ENCODE data around the gene IPCEF1.

Gene IPCEF1

DNA sequence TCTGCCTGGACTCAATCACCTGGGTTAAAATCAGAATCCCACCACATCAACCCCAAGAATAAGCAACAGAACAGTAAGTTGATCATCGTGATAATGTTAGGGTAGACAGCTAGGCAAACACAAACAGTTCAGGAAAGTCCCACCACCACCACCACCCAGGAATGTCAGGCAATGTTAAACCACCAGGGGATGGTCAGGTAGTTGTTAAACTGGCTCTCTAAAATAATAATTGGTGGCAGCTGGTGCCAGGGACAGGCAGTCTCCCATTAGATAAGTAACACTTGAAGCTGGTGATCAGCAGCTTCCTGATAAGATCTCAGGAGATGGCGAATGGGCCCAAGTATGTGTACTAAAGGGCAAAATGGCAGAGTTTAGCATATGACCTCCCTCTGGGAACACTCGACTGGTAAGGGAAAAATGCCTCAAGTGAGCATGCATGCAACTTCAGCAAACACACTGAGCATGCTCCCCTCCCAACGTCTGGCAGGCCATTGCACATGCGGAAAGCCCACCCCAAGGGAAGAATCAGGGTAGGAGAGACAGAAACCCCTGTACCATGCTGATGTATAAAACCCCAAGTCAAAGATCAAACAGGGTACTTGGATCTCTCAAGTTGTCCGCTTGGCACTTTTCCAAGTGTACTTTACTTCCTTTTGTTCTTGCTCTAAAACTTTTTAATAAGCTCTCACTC, 66.6 kb downstream of the IPCEF1 start:
- DNase-seq: no peak

- no peak for DNase-seq
Measured at GRCh38 chr6:154285826-154286225, 70.8 kb downstream of the IPCEF1 start.

GRCh38 chr6:154284313-154284853, 72.2 kb downstream of the IPCEF1 start:
- no peak for DNase-seq

DNA sequence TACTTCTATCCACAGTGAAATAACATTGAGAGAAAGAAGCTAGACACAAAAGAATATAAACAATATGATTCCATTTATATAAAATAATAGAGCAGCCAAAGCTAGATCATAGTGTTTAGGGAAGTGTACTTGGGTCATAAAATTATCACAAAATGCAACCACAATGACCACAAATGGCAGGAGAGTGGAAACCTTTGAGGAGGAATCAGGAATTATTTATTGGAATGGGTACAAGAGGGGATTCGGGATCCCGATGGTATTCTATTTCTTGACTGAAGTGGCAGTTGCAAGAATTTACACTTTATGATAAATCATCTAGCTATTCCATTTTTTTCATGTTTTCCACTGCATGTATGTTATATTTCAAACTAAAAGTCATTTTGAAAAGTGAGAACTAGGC, 76.1 kb downstream of the IPCEF1 start:
- DNase-seq: no peak

GRCh38 chr6:154277629-154278017, 79.0 kb downstream of the IPCEF1 start:
- DNase-seq: no peak

GRCh38 chr6:154276810-154277628, 79.6 kb downstream of the IPCEF1 start:
- DNase-seq: no peak

- DNase-seq: no peak
Measured at GRCh38 chr6:154274168-154274567, 82.4 kb downstream of the IPCEF1 start.

DNA sequence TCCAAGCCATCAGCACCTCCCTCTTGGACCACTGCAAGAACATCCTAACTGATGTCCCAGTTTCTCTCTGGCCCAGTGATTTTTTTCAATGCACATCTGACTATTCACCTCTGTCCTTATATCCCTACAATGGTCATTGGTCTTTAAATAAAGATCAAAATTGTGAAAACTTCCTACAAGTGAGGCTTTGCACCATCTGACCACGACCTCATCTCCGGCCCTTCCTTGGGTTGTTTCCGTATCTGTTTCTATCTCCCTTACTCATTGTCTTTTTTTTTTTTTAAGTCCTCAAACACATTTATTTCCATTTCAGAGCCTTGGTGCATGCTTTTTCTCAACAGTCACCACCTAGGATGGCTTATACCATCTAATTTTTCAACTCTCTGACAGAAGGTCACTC, 88.1 kb downstream of the IPCEF1 start:
- DNase-seq: no peak

GRCh38 chr6:154267508-154268106, 89.0 kb downstream of the IPCEF1 start:
- DNase-seq: no peak

DNA sequence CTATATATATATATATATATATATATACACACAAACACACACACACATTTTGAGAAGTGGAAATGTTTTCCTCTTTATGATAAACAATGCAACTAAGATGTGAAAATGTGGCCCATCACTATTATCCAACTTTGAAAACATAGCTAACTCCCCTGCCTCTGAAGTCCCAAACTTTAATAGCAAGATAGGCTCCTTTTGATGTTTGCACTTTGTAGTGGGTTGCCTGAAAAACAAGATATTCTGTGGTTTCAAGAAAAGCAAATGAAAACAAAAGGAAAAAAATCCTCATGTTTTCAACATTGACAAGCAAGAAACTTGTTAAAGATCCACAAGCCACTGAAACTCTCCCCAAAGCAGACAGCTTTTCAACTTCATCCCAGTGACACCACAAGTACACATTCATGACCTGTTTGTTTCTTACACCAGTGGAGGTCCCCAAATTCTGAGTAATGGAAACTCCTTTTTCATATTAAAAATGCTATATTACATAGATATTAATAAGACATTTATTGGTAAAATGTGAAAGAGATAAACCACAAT, 90.0 kb downstream of the IPCEF1 start:
- no peak for DNase-seq

DNA sequence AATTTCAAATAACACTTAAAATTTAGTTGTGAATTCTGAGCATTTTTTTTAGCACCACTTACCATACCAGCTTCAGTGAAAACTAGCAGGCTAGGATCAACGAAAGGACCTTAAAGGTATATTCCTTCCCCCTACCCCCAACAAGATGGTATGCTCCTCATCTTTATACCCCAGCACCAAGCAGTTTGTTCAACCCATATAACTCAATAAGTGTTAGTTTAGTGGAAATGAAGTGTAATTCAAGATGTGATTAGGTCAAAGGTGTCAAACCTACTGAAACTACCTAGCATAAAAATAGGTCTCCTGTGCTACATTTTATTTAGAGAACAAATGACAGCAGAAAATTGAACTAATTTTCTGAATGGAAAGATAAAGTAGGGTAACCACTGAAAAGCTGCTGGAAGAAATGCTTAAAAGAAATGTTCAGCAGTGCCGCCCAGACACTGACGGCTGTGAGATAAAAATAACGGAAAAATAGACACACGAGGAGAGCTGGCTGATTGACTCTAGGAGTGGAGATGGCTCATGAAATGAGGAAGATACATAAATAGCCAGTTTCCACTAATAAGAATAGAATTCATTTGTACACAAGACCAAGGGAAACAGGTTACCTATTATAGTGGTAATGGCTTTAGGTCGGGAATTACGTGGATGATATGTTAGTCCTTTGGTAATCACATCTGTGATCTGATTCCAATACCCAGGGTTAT, 94.8 kb downstream of the IPCEF1 start:
- DNase-seq: no peak

- no peak for DNase-seq
Measured at GRCh38 chr6:154258064-154258757, 98.4 kb downstream of the IPCEF1 start.

- no peak for DNase-seq
Measured at GRCh38 chr6:154257067-154257466, 99.5 kb downstream of the IPCEF1 start.

DNA sequence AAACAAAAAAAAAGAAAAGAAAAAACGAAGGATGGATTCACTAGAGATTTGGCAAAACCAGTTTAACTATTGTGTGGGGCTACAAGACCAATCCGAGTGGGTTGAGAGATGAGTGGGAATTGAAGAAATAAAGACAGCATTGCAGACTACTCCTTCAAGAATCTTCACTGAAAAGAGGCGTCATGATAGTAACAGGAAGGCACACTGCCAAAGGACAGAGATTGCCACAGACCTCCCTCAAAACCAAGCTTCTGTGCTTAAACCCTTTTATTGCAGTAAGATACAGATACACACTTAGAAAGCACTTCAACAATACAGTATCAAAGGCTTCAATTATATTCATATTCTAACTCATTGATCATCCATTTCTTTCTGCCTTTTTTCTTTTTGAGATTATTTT, 103.9 kb downstream of the IPCEF1 start:
- DNase-seq: no peak

DNA sequence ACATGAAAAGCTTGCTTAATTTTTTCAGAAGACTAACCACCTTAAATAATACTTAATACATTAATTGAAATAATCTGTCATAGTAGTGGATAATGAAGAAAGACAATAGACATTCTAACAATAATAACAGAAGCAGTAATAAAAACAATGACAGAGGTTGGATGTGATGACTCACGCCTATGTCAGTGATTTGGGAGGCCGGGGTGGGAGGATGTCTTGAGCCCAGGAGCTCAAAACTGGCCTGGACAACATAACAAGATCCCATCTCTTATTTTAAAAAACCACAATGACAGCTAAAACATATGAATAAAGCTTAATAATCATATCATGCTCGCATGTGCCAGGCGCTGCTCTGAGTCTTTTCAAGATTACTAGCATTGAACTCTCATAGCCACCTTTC, 105.5 kb downstream of the IPCEF1 start:
- DNase-seq: no peak

DNA sequence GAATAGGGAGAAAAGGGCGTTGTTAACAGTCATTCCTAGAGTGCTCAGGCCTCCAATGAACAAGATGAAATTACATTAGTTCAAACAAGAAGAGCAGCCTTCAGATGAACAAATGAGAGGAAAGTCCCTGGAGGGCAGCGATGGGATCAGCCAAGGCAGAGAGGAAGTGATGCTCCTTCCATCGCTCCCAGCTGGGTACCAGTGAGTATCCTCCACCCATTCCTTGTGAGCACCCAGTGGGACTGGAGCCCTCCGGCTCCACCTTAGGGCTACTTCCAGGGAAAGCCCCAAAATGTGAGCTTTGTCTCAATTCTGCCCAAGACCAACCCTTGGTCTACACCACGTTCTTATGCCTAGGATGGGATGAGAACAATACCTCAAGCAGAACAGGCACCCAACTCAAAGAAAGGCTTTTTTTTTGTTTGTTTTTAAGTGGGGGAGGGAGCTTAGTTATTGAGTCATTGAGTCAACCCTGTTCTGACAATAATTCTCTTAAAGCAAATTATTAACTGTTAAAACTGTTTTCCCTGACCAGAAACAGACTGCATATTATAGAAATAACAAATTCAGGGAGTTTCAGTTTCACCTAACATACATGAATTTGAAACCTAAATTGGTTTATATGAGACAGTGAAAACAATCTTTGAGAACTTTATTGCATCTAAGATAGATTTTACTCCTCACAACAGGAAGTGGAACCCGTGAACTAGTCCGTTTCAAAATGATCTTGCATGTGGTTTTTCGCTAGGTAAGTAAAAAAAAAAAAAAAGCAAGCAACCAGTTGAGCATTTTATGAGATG, 106.9 kb downstream of the IPCEF1 start:
- no peak for DNase-seq

- DNase-seq: no peak
Measured at GRCh38 chr6:154247119-154247861, 109.3 kb downstream of the IPCEF1 start.

- no peak for DNase-seq
Measured at GRCh38 chr6:154246723-154247118, 109.9 kb downstream of the IPCEF1 start.

- DNase-seq: no peak
Measured at GRCh38 chr6:154245506-154245905, 111.1 kb downstream of the IPCEF1 start.

All from NCI-H187 treated with DMSO at 0.1 percent for 48 hours (cell line).